GM18511 (cell line): ENCODE data around the gene NIPBL.
A peak's percentile ranks its signal among the peaks of the same experiment; 100 is the strongest.
"Not testable (repeated sequence)": the region's sequence is repeated elsewhere in the genome, so short reads cannot be mapped to it uniquely, and the experiment has no call there.

Source experiments
- ATAC-seq: cut with Tn5 transposase; IDR thresholded peaks from one replicate; pipeline ENCODE4 v1.9.1; 2021; ENCODE audit warnings: mild to moderate bottlenecking, moderate library complexity; ENCODE audit not compliant: unreplicated experiment

The NIPBL gene

GRCh38 chr5:37082977-37083376 is 206.4 kb downstream of the NIPBL start:
- ATAC-seq = not testable (repeated sequence)

DNA sequence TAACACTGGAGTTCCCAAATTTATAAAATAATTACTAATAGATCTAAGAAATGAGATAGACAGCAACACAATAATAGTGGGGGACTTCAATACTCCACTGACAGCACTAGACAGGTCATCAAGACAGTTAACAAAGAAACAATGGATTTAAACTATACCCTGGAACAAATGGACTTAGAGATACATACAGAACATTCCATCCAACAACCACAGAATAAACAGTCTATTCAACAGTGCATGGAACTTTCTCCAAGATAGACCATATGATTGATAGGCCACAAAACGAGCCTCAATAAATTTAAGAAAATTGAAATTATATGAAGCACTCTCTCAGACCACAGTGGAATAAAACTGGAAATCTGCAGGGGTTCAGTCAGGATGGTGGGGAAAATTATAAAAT is 209.5 kb downstream of the NIPBL start:
- ATAC-seq = not testable (repeated sequence)

- ATAC-seq = no peak
Measured at GRCh38 chr5:37086466-37087173, 210.1 kb downstream of the NIPBL start.

DNA sequence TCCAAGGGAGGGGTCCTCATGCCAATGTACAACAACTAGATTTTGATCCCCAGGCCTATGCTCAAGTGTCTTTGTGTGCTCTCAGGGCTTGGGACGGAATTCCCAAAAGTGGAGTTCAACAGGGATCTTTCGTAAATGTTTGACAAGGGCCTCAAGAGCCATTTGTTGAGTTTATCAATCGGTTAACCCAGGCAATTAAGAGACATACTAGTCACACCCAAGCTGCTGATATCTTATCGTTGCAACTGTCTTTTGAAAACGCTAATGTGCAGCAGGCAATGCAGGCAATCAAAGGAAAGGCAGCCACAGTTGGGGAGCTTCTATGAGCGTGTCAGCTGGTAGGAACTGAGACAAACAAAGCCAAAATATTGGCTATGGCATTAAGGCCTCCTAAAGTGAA is 211.4 kb downstream of the NIPBL start:
- no peak for ATAC-seq

- no peak for ATAC-seq
Measured at GRCh38 chr5:37090123-37090726, 213.7 kb downstream of the NIPBL start.

GRCh38 chr5:37090781-37091180 is 214.2 kb downstream of the NIPBL start:
- ATAC-seq = no peak

DNA sequence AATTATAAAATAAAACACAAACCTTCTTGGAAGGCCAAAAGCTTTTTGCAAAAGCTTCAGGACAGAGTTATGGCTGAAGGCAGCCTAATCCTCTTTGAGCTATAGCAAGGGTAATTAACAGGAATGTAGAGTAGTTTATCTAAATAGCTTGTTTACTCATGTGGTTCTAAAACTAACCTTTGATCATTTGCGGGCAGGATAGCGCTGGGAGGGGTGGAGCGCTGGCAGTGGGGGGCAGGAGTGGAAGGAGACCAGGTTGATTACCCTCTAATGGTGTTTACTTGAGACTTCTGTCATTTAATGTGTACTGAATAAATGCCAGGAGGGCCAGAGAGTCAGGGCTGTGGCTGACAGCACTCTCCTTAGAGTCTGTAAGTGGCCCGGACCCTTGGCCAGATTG is 217.2 kb downstream of the NIPBL start:
- not testable (repeated sequence) for ATAC-seq

DNA sequence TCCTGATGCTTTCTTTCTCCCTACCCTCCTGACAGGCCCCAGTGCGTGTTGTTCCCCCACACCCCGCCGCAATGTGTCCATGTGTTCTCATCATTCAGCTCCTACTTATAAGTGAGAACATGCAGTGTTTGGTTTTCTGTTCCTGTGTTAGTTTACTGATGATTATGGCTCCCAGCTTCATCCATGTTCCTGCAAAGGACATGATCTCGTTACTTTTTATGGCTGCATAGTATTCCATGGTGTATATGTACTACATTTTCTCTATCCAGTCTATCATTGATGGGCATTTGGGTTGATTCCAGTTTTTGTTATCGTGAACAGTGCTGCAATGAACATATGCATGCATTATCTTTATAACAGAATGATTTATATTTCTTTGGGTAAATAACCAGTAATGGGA is 222.7 kb downstream of the NIPBL start:
- not testable (repeated sequence) for ATAC-seq

- ATAC-seq = no peak
Measured at GRCh38 chr5:37103302-37103701, 226.7 kb downstream of the NIPBL start.

DNA sequence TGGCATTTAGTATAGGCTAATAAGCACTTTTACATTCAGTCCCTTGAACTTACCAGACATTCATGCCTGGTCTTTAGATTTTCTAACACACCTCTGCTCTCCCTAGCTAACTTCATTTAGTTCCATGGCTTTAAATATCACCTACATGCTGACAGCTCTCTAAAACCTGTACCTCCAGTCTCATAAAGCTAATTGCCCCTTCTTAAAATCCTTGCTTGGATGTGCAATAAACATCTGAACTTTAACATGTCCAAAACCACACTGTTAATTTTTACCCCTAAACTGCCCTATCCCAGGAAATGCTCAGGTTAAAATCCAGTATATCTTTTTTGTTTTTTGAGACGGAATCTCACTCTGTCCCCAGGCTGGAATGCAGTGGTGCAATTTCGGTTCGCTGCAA is 232.8 kb downstream of the NIPBL start:
- no peak for ATAC-seq

DNA sequence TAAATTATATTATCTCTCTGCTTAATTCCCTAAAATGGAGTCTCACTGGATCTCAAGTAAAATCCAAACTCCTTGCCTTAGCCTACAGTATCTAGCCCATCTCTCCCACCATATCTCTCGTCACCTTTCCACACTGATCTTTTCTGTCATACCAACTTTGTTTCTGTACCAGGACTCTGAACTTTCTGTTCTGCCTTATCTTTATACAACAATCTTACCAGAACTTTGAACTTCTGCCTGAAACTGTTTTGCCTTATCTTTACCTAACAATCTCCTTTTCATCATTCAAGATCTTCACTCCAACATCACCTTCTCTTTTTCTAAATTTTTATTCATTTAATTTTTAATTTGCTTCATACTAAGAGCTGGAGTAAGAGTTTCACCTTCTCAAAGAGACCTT is 233.6 kb downstream of the NIPBL start:
- no peak for ATAC-seq

GRCh38 chr5:37111426-37112382 is 235.1 kb downstream of the NIPBL start:
- peak; percentile 94 for ATAC-seq

DNA sequence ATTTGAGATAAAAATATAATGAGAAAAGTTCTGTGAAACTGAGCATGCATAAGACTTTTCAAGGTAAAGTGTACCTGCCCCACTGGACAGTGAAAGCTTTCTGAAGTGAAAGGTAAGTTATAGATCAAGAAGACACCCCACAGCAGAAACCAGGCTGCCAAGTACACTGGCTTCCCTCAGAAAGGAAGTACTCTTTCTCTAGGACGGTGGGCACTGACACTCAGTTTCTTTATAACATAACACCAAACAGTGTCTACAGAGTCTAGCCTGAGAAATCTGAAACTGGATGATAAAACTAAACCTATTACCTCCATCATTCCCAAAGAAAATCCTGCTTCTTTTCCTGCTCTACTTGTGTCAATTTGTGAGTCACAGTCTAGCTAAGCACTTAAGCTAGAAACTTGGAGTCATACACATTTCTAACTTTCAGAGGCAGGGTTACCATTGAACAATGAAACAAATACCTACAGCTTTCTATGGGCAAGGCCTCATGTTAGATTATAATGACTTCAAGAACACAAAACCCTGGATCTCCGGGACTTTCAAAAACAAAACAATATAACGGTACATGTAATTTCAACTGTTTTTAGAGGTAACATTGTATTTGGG is 235.9 kb downstream of the NIPBL start:
- peak; percentile 43 for ATAC-seq
